K562 (cell line): ENCODE data around the gene SFN. TPM values are rescaled to one million over a fixed set of nuclear protein-coding genes. Genes with fewer than 3 reads are reported as not detected.
A peak's percentile ranks its signal among the peaks of the same experiment; 100 is the strongest.

Experiments
- ATAC-seq: fragments of 200-7000 bp; cut with Tn5 transposase; 3 replicates; pipeline ENCODE4 v1.9.1; 2020; ENCODE audit warnings: moderate library complexity
- BruUV-seq: library from RNA; stranded (reverse); fragments of 400-500 nt; replicated peaks from 2 replicates; lab custom pipeline; 2021; lab: Mats Ljungman, UMichigan
- CTCF ChIA-PET: fragments of 300-600 bp; formaldehyde crosslinking; extraction: SDS; loops from one replicate; lab custom pipeline; 2021; ENCODE audit warnings: low intra/inter-chr PET ratio; lab: Yijun Ruan, JAX
- POLR2A ChIA-PET: fragments of 300-600, 350-650 bp; sonication (Branson Sonifier 250); formaldehyde crosslinking; extraction: SDS; loops from one replicate; lab custom pipeline; 2021; ENCODE audit warnings: antibody characterized with exemption, inconsistent platforms; lab: Yijun Ruan, JAX
- DNase-seq, 4 experiments: peaks; one replicate each; pipeline versions ENCODE4 v3.0.0 to v3.0.0-alpha.2; 2011 to 2018; ENCODE audit warnings: low spot score in 3 of 4, mixed read lengths in 3 of 4; ENCODE audit errors: extremely low read depth in 1 of 4
- FAIRE-seq: peaks from 2 replicates; lab custom pipeline; 2011; peaks lifted over from hg19 to GRCh38; lab: Jason Lieb, UNC
- H2AFZ ChIP-seq: 2 replicates; pipeline ENCODE4 v1.6.0; 2011; ENCODE audit warnings: low read depth, low read length, control low read depth, inconsistent platforms
- H3K27ac ChIP-seq: fragments of 200-600 bp; 3 replicates; pipeline ENCODE4 v1.8.0; 2011; ENCODE audit warnings: low read depth, mild to moderate bottlenecking, control low read depth, inconsistent platforms, low read length, moderate library complexity, mixed read lengths; ENCODE audit errors: extremely low read depth
- H3K27me3 ChIP-seq, 2 experiments: fragments of 300-600 bp in 1 of 2; 2 replicates in 1 of 2; 3 replicates in 1 of 2; pipeline versions ENCODE4 v1.6.0 to v1.8.0; 2011; ENCODE audit warnings: inconsistent platforms in 2 of 2, low read length in 2 of 2, mild to moderate bottlenecking in 1 of 2, mixed read lengths in 1 of 2, moderate library complexity in 1 of 2; ENCODE audit not compliant: control insufficient read depth in 2 of 2, insufficient read depth in 2 of 2
- H3K36me3 ChIP-seq: fragments of 300-600 bp; 3 replicates; pipeline ENCODE4 v1.8.0; 2011; ENCODE audit warnings: mild to moderate bottlenecking, low read length, inconsistent platforms; ENCODE audit not compliant: control insufficient read depth, insufficient read depth
- H3K4me1 ChIP-seq, 2 experiments: fragments of 200-600 bp in 1 of 2; replicated peaks in 1 of 2; 2 replicates in 1 of 2; 3 replicates in 1 of 2; pipeline versions ENCODE4 v1.5.1 to v1.8.0; 2011; ENCODE audit warnings: inconsistent platforms in 2 of 2, low read length in 2 of 2, mild to moderate bottlenecking in 1 of 2, mixed read lengths in 1 of 2, moderate library complexity in 1 of 2; ENCODE audit not compliant: control insufficient read depth in 2 of 2, insufficient read depth in 2 of 2
- H3K4me2 ChIP-seq: 2 replicates; pipeline ENCODE4 v1.6.1; 2011; ENCODE audit warnings: low read length, control low read depth, inconsistent platforms, mixed read lengths; ENCODE audit not compliant: insufficient read depth
- H3K4me3 ChIP-seq: fragments of 200-600 bp; sonication (generic), shearing (Covaris generic); 2 replicates; pipeline ENCODE4 v1.5.1; 2016; ENCODE audit warnings: control low read depth, inconsistent platforms
- H3K79me2 ChIP-seq: fragments of 200-600 bp; 3 replicates; pipeline ENCODE4 v1.8.0; 2011; ENCODE audit warnings: low read length, inconsistent platforms; ENCODE audit not compliant: control insufficient read depth, insufficient read depth
- H3K9ac ChIP-seq, 2 experiments: 2 replicates each; pipeline versions ENCODE4 v1.6.0 to v1.6.1; 2011; ENCODE audit warnings: low read depth in 2 of 2, low read length in 2 of 2, control low read depth in 1 of 2, inconsistent platforms in 1 of 2, mild to moderate bottlenecking in 1 of 2, mixed read lengths in 1 of 2; ENCODE audit not compliant: insufficient read depth in 1 of 2
- H3K9me1 ChIP-seq: one replicate; pipeline ENCODE4 v1.6.0; 2011; ENCODE audit warnings: inconsistent platforms, mild to moderate bottlenecking, low read length, moderate library complexity; ENCODE audit not compliant: control insufficient read depth, insufficient read depth
- H3K9me3 ChIP-seq: replicated peaks from 2 replicates; pipeline ENCODE4 v1.5.1; 2011; ENCODE audit warnings: low read depth, low read length, inconsistent platforms; ENCODE audit not compliant: control insufficient read depth, insufficient read depth
- H4K20me1 ChIP-seq: replicated peaks from 2 replicates; pipeline ENCODE4 v1.6.1; 2011; ENCODE audit warnings: low read length, inconsistent platforms, mixed read lengths; ENCODE audit not compliant: control insufficient read depth, insufficient read depth
- EZH2 ChIP-seq: IDR thresholded peaks from 2 replicates; pipeline ENCODE4 v1.6.1; 2012; ENCODE audit warnings: low read depth, mild to moderate bottlenecking, inconsistent platforms, low read length, borderline replicate concordance
- MAX ChIP-seq: sonication (generic); formaldehyde crosslinking; IDR thresholded peaks from 2 replicates; pipeline ENCODE4 v1.9.0; 2022; ENCODE audit warnings: mild to moderate bottlenecking, missing genetic modification reagents
- POLR2AphosphoS2 ChIP-seq: IDR thresholded peaks from 2 replicates; pipeline ENCODE4 v1.6.1; 2012; ENCODE audit warnings: low read length, improper control_type of control experiment
- RFX1 ChIP-seq: fragments of 450-650 bp; IDR thresholded peaks from 2 replicates; pipeline ENCODE4 v1.6.1; 2016; ENCODE audit warnings: mild to moderate bottlenecking, moderate library complexity
- WGBS: fragments of 100-300 bp; shearing (Covaris generic); methylation state at CpG from one replicate; pipeline ENCODE4 v1.1.6; 2016; ENCODE audit warnings: low coverage, mixed read lengths; ENCODE audit not compliant: insufficient coverage; ENCODE audit errors: missing lambda C conversion rate; 5-methylcytosine and 5-hydroxymethylcytosine counted together
- in situ Hi-C: fragments of 300-500 bp; cut with MboI; formaldehyde crosslinking; loops from 4 replicates; pipeline ENCODE4 v1.15.0; 2018; ENCODE audit warnings: inconsistent platforms, mixed read lengths
- intact Hi-C: fragments of 100-400 bp; cut with micrococcal nuclease; formaldehyde crosslinking; loops from 2 replicates; pipeline ENCODE4 v1.14.2; 2022
- polyA plus RNA-seq, 8 experiments: library from polyadenylated mRNA; depleted of rRNA in 4 of 8; stranded (reverse) in 5 of 8; unstranded in 3 of 8; fragments of >200 nt; fragmentation: Nextera tagmentation in 2 of 8; fragmentation: Illumina TruSeq in 1 of 8; extraction: Ambion mirVana in 2 of 8; extraction: Trizol in 1 of 8; gene quantifications; 2 replicates each; pipeline versions ENCODE4 v1.2.1 to v1.2.3, GENCODE V29; 2011 to 2014; ENCODE audit warnings: inconsistent platforms in 1 of 8, missing spikeins in 1 of 8
- total RNA-seq, 7 experiments: library from RNA; depleted of rRNA in 6 of 7; stranded (reverse); fragments of >200 nt in 6 of 7; fragmentation: Illumina TruSeq in 2 of 7; extraction: Trizol in 2 of 7; gene quantifications; 2 replicates each; pipeline versions ENCODE4 v1.2.1 to v1.2.3, GENCODE V29; 2011 to 2021; ENCODE audit warnings: low replicate concordance in 1 of 7

SFN gene
- total and polyA plus RNA-seq, 9 of the 15 experiments (the other 6 are each of a cell fraction or from before 2014, with no cell fraction given): 0.10 to 3.8 (median 2.0) TPM

- Histone ChIP-seq H3K4me1 (no peaks in the 10 kb centered on the region), H3K4me3 (no peak overlapping the region), H2AFZ (no peak overlapping the region), H3K27me3 (no peaks in the 10 kb centered on the region), H3K9ac (no peak overlapping the region; a peak in 1 of 4 replicates), H3K4me2 (no peak overlapping the region), H3K9me3 (no peaks in the 10 kb centered on the region), H3K9me1 (no peaks in the 10 kb centered on the region), H4K20me1 (no peaks in the 10 kb centered on the region), H3K79me2 (no peaks in the 10 kb centered on the region), H3K36me3 (peaks cover 31% of the 10 kb centered on the region; the same call in 2 of the 3 replicates), H3K27ac (no peak overlapping the region)
- no TSS peak for BruUV-seq
- POLR2A ChIA-PET: interaction anchor here (0.6 kb wide), 1 partner anchor 389 kb away, joined by 3 read pairs; no protein-coding TSS in a partner anchor
- ATAC-seq: no peak
- intact Hi-C loops: loop anchor here (5.0 kb wide), 2 partner anchors 63 to 83 kb away; no protein-coding TSS in a partner anchor
- no peak for FAIRE-seq
- TF ChIP-seq EZH2: no peak
- TF ChIP-seq RFX1: no peak
- CTCF ChIA-PET: interaction anchor here (0.6 to 1.6 kb wide), 2 partner anchors 10 to 273 kb away, joined by 3 to 4 read pairs; no protein-coding TSS in a partner anchor
- WGBS: 54% methylated on average over 4 of the region's 4 CpGs
- DNase-seq: no peak
- in situ Hi-C loops: no loop called here
Measured at GRCh38 chr1:26874896-26875295, 11.9 kb downstream of the SFN start.

- H3K4me1 ChIP-seq: no peaks in the 10 kb centered on the region
- no peak for FAIRE-seq
- CTCF ChIA-PET: interaction anchor here (0.6 to 4.3 kb wide), 7 partner anchors 15 to 601 kb away, joined by 3 to 53 read pairs (median 5); partner anchors contain the start of gene SFN
- 68% methylated on average over 2 of the region's 2 CpGs for WGBS
- TF ChIP-seq MAX: no peak
- TF ChIP-seq POLR2AphosphoS2: 0 out of 2 replicates have a peak, but pooled peaks have one; percentile 21
- in situ Hi-C loops (no loop called here), intact Hi-C loops (loop anchor here (5.0 kb wide), 2 partner anchors 65 to 85 kb away; no protein-coding TSS in a partner anchor)
- no peak overlapping the region for H3K4me2 ChIP-seq
- no TSS peak for BruUV-seq
- peaks cover 53% of the 10 kb centered on the region; the same call in 2 of the 3 replicates for H3K36me3 ChIP-seq
- no peaks in the 10 kb centered on the region for H3K27me3 ChIP-seq
- no peaks in the 10 kb centered on the region for H3K9me3 ChIP-seq
- H3K79me2 ChIP-seq: no peaks in the 10 kb centered on the region
- H3K9me1 ChIP-seq: no peaks in the 10 kb centered on the region
- DNase-seq: no peak
- no peaks in the 10 kb centered on the region for H4K20me1 ChIP-seq
- H3K9ac ChIP-seq: no peak overlapping the region
- no peak overlapping the region for H3K4me3 ChIP-seq
- no peak overlapping the region for H3K27ac ChIP-seq
- POLR2A ChIA-PET: interaction anchor here (1.4 to 1.8 kb wide), 2 partner anchors 10 to 12 kb away, joined by 5 read pairs; no protein-coding TSS in a partner anchor
- no peak overlapping the region for H2AFZ ChIP-seq
- ATAC-seq: no peak
Measured at GRCh38 chr1:26877326-26877725, 14.4 kb downstream of the SFN start.
